Occipital lobe (tissue), 2 donors: ENCODE data around the gene PAQR3. TPM values are rescaled to one million over a fixed set of nuclear protein-coding genes. Genes with fewer than 3 reads are reported as not detected.
A peak's percentile ranks its signal among the peaks of the same experiment; 100 is the strongest.

Experiments used
- DNase-seq: peaks from one replicate; lab custom pipeline; 2025; lab: John Stamatoyannopoulos, UW
- total RNA-seq: library from RNA; depleted of rRNA; stranded (reverse); fragments of >200 nt; gene quantifications from one replicate; pipeline ENCODE4 v1.2.3, GENCODE V29; 2014

The PAQR3 gene, protein sequence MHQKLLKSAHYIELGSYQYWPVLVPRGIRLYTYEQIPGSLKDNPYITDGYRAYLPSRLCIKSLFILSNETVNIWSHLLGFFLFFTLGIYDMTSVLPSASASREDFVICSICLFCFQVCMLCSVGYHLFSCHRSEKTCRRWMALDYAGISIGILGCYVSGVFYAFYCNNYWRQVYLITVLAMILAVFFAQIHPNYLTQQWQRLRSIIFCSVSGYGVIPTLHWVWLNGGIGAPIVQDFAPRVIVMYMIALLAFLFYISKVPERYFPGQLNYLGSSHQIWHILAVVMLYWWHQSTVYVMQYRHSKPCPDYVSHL
- total RNA-seq = 51.8 TPM

- DNase-seq = peak; percentile 74
Observed at GRCh38 chr4:78938868-78939666, at the start of gene PAQR3. Gene PAQR3 (minus strand): TSS chr4:78939438. CDS start chr4:78939224, 214 bp downstream.

GRCh38 chr4:78987683-78988082 is 48.4 kb upstream of the PAQR3 start:
- DNase-seq = no peak

DNA sequence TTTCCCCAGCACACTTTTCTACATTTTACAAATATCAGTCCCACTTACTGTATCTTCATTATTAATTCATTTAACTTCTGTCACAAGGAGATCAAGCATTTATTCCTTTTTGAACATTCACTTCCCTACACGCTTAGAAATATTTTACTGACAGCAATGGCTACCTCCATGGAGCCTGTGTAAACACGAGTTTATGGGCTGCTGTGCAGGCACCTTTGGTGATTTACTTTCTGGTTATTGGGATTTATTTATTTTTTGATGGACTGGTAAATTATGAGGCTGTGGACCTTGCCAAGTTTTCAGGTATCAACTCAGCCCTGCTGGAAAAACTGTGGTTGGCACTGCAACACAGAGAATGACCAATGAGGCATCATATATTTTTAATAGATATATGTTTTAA is 45.4 kb upstream of the PAQR3 start:
- no peak for DNase-seq

GRCh38 chr4:78975865-78976264 is 36.6 kb upstream of the PAQR3 start:
- no peak for DNase-seq

DNA sequence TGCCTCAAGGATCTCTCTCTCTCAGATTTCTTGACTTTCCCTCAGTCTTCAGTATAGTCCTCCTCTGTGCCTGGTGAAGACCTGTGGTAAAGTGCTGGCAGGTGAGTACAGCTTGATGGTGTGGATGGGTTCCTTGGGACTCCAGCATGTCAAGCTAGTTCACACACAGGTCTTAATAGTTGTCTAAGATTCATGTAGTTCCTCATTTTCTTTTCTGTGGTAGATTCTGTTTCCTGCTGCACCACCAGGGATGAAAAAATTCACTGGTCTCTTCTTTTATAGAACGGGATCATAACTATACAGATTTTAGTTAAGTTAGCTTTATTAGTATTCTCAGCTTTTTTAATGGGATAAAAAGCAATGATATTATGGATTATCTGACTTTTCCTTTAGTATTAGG is 32.5 kb upstream of the PAQR3 start:
- no peak for DNase-seq

GRCh38 chr4:78971326-78971725 is 32.1 kb upstream of the PAQR3 start:
- no peak for DNase-seq

DNA sequence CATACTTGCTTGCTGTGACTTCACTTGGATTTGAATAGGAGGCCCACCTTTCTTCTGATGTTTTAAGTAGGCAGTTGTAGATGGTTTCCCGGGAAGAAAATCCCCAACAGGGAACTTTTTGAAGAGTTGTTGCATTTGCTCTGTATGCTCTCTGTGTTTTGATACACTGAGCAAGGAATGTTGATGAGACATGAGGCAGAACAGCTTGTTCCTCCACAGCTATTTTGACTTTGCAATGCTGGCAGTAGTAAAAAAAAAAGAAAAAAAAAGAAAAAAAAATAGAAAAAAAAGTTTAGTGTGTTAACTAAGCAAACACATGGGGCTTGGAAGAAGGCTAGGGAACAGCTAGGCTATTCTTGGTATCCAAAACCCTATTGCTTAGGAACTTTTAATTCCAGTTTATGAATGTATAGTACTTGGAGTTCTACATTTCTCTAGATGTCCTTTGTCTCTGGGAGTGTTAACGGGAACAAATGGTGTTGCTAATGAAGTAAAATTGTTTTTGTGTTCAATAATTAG is 23.4 kb upstream of the PAQR3 start:
- no peak for DNase-seq

DNA sequence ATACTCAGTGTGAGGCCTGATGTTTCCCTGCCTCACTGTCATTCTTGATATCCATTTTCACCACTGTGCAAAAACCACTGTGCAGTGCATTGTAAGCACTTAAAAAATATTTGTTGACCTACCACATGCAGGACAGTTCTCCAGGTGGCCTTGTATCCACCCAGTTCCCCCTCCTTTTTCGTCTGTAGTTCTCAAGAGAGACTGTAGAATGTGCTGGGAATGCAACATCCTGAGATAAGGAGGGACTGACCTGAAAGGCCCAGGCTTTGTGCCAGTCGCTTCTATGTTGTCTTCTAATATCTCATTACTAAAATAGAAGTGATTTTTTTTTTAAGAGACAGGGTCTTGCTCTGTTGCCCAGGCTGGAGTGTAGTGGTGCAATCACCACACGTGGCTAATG is 21.7 kb upstream of the PAQR3 start:
- no peak for DNase-seq

- DNase-seq = no peak
Observed at GRCh38 chr4:78956975-78957374, 17.7 kb upstream of the PAQR3 start.

DNA sequence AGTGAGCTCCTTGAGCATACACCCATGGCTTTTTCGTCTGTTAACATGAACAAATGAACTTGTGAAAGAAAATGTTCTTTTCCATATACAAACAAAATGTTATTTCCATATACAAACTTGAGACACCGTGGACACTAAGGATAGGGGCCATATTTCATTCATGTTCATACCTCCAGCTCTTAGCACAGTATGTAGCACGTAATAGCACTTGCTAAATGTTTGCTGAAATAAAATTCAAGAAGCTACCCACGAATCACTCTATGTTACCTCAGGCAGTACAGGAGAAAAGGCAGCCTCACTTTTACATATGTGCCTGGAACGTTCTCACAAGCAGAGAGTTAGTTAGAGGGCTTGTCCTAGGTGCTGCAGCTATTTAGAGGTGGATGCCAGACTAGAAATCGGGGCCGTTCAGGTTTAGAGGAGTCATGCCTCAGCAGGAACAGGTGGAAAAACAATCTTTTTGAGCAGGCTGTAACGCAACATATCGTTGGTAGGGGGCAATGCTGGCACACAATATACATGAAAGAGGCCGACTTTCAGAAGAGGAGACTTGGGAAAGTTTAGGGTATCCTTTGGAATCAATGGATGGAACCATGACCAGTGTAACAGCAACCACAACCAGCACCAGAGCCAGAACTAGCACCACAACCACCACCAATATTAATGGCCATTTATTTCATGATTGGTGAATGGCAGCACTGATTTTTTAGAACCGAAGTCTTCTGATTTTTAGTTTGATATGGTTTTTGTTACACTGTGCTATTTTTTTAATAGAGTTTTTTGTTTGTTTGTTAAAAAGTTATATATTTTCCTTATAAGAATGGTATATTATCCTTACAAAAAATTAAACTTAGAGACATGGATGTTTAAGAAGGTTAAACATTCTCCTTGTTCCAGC is 14.8 kb upstream of the PAQR3 start:
- DNase-seq = no peak

GRCh38 chr4:78953231-78953630 is 14.0 kb upstream of the PAQR3 start:
- no peak for DNase-seq

DNA sequence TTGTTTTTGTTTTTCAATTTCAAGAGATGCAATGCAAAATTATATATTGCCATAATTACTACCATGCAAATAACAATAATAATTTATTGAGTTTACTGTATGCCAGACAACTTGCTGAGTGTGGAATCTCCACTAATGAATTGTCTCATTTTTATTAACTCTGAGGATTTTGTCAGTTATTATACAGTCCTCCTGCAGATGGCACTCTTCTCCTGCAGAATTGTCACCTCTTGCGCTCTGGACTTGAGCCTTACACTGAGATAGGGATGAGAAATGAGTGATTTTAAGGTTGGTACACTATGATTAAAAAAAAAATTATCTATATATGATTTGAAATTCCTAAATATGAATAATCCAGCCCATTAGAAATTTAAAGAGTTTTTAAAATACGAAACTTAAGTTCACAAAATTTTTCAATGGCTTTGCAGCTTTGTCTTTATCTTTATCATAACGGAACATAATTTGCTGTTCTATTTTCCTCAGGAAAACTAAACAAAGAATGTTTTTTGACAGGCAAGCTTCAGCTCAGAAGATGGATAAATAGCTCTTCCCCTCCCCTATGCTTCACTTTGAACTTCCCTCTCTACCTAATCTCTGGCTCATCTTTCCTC is 12.7 kb upstream of the PAQR3 start:
- no peak for DNase-seq

- no peak for DNase-seq
Observed at GRCh38 chr4:78949735-78950134, 10.5 kb upstream of the PAQR3 start.

DNA sequence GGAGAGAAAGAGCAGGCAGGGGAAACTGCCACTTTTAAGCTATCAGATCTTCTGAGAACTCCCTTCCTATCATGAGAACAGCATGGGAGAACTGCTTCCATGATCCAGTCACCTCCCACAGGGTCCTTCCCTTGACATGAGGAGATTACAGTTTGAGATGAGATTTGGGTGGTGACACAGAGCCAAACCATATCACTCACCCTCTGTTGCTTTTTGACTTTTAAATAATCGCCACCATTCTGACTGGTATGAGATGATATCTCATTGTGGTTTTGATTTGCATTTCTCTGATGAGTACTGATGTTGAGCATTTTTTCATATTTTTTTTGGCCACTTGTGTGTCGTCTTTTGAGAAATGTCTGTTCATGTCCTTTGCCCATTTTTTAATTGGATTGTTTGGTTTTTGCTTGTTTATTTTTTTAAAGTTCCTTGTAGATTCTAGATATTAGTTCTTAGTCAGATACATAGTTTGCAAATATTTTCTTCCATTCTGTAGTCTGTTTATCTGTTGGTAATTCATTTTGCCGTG is 6.5 kb upstream of the PAQR3 start:
- DNase-seq = no peak

GRCh38 chr4:78944381-78944780 is 5.1 kb upstream of the PAQR3 start:
- no peak for DNase-seq

- no peak for DNase-seq
Observed at GRCh38 chr4:78940752-78941151, 1.5 kb upstream of the PAQR3 start.

GRCh38 chr4:78939667-78940008 is 400 bp upstream of the PAQR3 start:
- no peak for DNase-seq

DNA sequence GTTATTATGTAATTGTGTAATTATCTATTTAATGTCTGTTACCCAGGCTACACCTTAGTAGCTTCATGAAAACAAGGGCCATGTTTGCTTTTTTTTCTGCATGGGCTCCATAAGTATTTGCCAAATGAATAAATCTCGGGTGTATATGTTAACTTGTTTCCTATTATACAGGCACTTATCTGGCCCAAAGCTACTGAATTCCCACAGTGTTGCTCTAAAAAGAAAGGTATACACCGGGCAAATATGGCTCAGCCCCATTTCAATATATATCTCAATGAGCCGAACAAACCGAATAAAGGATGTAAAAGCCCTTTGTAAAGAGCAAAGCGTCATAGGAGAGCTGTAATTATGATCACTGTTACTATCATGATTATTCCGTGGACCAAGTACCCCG is 767 bp downstream of the PAQR3 start:
- DNase-seq = no peak

- no peak for DNase-seq
Observed at GRCh38 chr4:78937837-78938236, 1.4 kb downstream of the PAQR3 start.

DNA sequence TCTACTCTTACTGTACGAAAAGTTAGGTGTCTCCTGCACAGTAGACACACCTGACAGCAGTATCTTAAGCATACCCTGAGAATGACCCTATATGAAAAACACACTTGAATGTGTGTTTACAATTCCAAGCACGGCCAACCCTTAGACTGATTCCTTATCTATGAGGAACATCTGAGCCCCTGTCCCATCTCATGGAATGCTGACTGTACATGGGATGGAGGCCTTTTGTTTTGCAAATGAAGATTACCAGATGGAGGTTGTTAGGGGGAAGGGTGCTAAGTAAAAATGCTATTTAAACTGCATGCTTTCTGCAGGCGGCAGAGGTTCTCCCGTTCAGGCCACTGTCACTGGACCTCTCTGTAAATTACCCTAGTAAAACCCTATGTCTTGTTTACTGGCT is 2.2 kb downstream of the PAQR3 start:
- DNase-seq = no peak

- no peak for DNase-seq
Observed at GRCh38 chr4:78930016-78930629, 9.1 kb downstream of the PAQR3 start.
